MM.1S (cell line): ENCODE data around the gene VEPH1.

ENCODE experiments used
- DNase-seq: peaks from one replicate; pipeline ENCODE4 v3.0.0-alpha.2; 2015
- H2AFZ ChIP-seq: fragments of 300-600 bp; sonication (generic); 2 replicates; pipeline ENCODE4 v1.6.0; 2016; ENCODE audit warnings: antibody characterized with exemption, low read length
- H3F3A ChIP-seq: fragments of 300-600 bp; sonication (generic); 2 replicates; pipeline ENCODE4 v1.6.1; 2016; ENCODE audit warnings: mild to moderate bottlenecking, antibody characterized with exemption, low read length, moderate library complexity, mixed read lengths; ENCODE audit not compliant: insufficient read depth
- H3K27ac ChIP-seq: fragments of 300-600 bp; sonication (generic); 2 replicates; pipeline ENCODE4 v1.5.1; 2016; ENCODE audit warnings: mild to moderate bottlenecking, low read length
- H3K27me3 ChIP-seq: fragments of 300-600 bp; sonication (generic); replicated peaks from 2 replicates; pipeline ENCODE4 v1.6.0; 2016; ENCODE audit warnings: low read length; ENCODE audit not compliant: insufficient read depth
- H3K36me3 ChIP-seq: fragments of 300-600 bp; sonication (generic); replicated peaks from 2 replicates; pipeline ENCODE4 v1.6.1; 2016; ENCODE audit warnings: mild to moderate bottlenecking, low read length, mixed read lengths; ENCODE audit not compliant: insufficient read depth
- H3K4me1 ChIP-seq: fragments of 300-600 bp; sonication (generic); 2 replicates; pipeline ENCODE4 v1.6.1; 2016; ENCODE audit warnings: low read length, mixed read lengths
- H3K4me2 ChIP-seq: fragments of 300-600 bp; sonication (generic); 2 replicates; pipeline ENCODE4 v1.6.0; 2016; ENCODE audit warnings: low read depth, low read length
- H3K4me3 ChIP-seq: fragments of 300-600 bp; sonication (generic); 2 replicates; pipeline ENCODE4 v1.5.1; 2016; ENCODE audit warnings: low read length, mixed read lengths
- H3K79me2 ChIP-seq: fragments of 300-600 bp; sonication (generic); 2 replicates; pipeline ENCODE4 v1.6.1; 2016; ENCODE audit warnings: mixed run types, low read length, mixed read lengths
- H3K9ac ChIP-seq: fragments of 300-600 bp; sonication (generic); 2 replicates; pipeline ENCODE4 v1.6.1; 2016; ENCODE audit warnings: low read length, mixed read lengths
- H3K9me2 ChIP-seq: fragments of 300-600 bp; sonication (generic); replicated peaks from 2 replicates; pipeline ENCODE4 v1.6.1; 2016; ENCODE audit warnings: mild to moderate bottlenecking, low read length, mixed read lengths; ENCODE audit not compliant: insufficient read depth
- H3K9me3 ChIP-seq: fragments of 300-600 bp; sonication (generic); replicated peaks from 2 replicates; pipeline ENCODE4 v1.6.1; 2016; ENCODE audit warnings: mild to moderate bottlenecking, low read length, mixed read lengths; ENCODE audit not compliant: insufficient read depth
- H4K20me1 ChIP-seq: fragments of 300-600 bp; sonication (generic); 2 replicates; pipeline ENCODE4 v1.6.1; 2016; ENCODE audit warnings: mild to moderate bottlenecking, low read length, moderate library complexity, mixed read lengths; ENCODE audit not compliant: insufficient read depth
- EZH2 ChIP-seq: fragments of 300-600 bp; sonication (generic); optimal IDR thresholded peaks from 2 replicates; pipeline ENCODE3; 2017; ENCODE audit warnings: low read depth, mild to moderate bottlenecking, antibody characterized with exemption, low read length, mixed read lengths
- EZH2phosphoT487 ChIP-seq: fragments of 300-600 bp; sonication (generic); IDR thresholded peaks from 2 replicates; pipeline ENCODE4 v1.6.1; 2018; ENCODE audit warnings: antibody characterized with exemption, low read length
- TF ChIP-seq, protein P1 (sequence below): fragments of 300-600 bp; sonication (generic); IDR thresholded peaks from 2 replicates; pipeline ENCODE4 v1.5.1; 2016; ENCODE audit warnings: antibody characterized with exemption, low read length, mixed read lengths

Gene VEPH1

GRCh38 chr3:157313186-157313585, 190.0 kb downstream of the VEPH1 start:
- H3K79me2 ChIP-seq: no peaks in the 10 kb centered on the region
- no peak overlapping the region for H3K27ac ChIP-seq
- no peaks in the 10 kb centered on the region for H3K27me3 ChIP-seq

GRCh38 chr3:157312376-157312745, 190.9 kb downstream of the VEPH1 start:
- Histone ChIP-seq H2AFZ (no peak overlapping the region), H3K27ac (no peak overlapping the region)

More at GRCh38 chr3:157313186-157313585, 190.0 kb downstream of the VEPH1 start:
- H4K20me1 ChIP-seq: no peaks in the 10 kb centered on the region
- peaks cover 10% of the 10 kb centered on the region for H3K4me1 ChIP-seq
- H3K4me3 ChIP-seq: no peak overlapping the region
- no peaks in the 10 kb centered on the region for H3K9me3 ChIP-seq
- no peak overlapping the region for H3K4me2 ChIP-seq
- no peak overlapping the region for H3K9ac ChIP-seq
- H2AFZ ChIP-seq: no peak overlapping the region
- DNase-seq: no peak
- H3K9me2 ChIP-seq: no peaks in the 10 kb centered on the region; the same call in 1 of the 2 replicates
- H3F3A ChIP-seq: 0 out of 2 replicates have a peak, but pooled peaks cover 6% of the 10 kb centered on the region
- no peak for TF ChIP-seq EZH2
- H3K36me3 ChIP-seq: no peaks in the 10 kb centered on the region

DNA sequence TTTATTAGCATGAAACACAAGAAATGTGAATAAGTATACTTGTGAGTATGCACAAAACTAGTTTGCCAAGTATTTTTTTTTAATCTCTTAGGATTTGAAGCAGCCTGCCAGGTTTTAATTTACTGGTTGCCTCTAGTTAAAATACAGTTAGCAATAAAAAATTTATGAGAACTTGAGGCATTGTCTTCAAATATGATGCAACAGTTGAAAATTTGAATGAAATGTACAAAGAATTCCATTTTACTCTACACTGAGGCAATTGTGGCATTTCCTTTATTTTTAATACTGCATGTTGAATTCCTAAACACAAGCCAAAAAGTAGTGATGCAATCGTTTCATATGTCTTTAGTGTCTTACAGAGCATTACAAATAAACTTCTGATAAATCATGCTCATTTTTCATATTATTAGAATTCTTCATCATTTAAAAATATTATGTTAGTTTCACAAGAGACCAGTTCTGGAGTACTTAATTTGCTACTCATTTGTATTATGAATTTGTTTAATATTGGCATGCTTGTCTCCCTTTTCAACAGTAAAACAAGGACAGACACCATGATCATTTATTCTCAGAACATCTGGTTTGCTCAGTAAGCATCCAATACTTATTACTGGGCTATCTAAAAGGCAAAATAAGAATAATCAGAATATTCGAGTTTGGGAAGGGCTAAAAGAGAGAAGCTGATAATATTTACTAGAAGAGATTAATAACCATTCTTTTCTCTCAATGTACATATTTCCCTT, 191.4 kb downstream of the VEPH1 start:
- no peak overlapping the region for H3K9ac ChIP-seq
- no peaks in the 10 kb centered on the region for H3K36me3 ChIP-seq
- no peak for TF ChIP-seq EZH2phosphoT487
- no peak for TF ChIP-seq EZH2
- TF ChIP-seq, protein P1, sequence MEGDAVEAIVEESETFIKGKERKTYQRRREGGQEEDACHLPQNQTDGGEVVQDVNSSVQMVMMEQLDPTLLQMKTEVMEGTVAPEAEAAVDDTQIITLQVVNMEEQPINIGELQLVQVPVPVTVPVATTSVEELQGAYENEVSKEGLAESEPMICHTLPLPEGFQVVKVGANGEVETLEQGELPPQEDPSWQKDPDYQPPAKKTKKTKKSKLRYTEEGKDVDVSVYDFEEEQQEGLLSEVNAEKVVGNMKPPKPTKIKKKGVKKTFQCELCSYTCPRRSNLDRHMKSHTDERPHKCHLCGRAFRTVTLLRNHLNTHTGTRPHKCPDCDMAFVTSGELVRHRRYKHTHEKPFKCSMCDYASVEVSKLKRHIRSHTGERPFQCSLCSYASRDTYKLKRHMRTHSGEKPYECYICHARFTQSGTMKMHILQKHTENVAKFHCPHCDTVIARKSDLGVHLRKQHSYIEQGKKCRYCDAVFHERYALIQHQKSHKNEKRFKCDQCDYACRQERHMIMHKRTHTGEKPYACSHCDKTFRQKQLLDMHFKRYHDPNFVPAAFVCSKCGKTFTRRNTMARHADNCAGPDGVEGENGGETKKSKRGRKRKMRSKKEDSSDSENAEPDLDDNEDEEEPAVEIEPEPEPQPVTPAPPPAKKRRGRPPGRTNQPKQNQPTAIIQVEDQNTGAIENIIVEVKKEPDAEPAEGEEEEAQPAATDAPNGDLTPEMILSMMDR: no peak
- H3K4me1 ChIP-seq: peaks cover 10% of the 10 kb centered on the region
- no peak overlapping the region for H3K27ac ChIP-seq
- no peaks in the 10 kb centered on the region for H3K27me3 ChIP-seq
- H3K9me3 ChIP-seq: no peaks in the 10 kb centered on the region
- DNase-seq: no peak
- H3F3A ChIP-seq: 0 out of 2 replicates have a peak, but pooled peaks cover 6% of the 10 kb centered on the region
- no peaks in the 10 kb centered on the region for H4K20me1 ChIP-seq
- H2AFZ ChIP-seq: no peak overlapping the region
- no peak overlapping the region for H3K4me2 ChIP-seq
- no peaks in the 10 kb centered on the region; the same call in 1 of the 2 replicates for H3K9me2 ChIP-seq
- H3K79me2 ChIP-seq: no peaks in the 10 kb centered on the region
- no peak overlapping the region for H3K4me3 ChIP-seq

More at GRCh38 chr3:157312376-157312745, 190.9 kb downstream of the VEPH1 start:
- Histone ChIP-seq H4K20me1 (no peaks in the 10 kb centered on the region), H3F3A (0 out of 2 replicates have a peak, but pooled peaks cover 6% of the 10 kb centered on the region), H3K36me3 (no peaks in the 10 kb centered on the region), H3K9me3 (no peaks in the 10 kb centered on the region), H3K4me3 (no peak overlapping the region), H3K4me1 (peaks cover 10% of the 10 kb centered on the region), H3K9ac (no peak overlapping the region), H3K79me2 (no peaks in the 10 kb centered on the region), H3K9me2 (no peaks in the 10 kb centered on the region; the same call in 1 of the 2 replicates), H3K4me2 (no peak overlapping the region), H3K27me3 (no peaks in the 10 kb centered on the region)
- no peak for DNase-seq
- TF ChIP-seq EZH2 (no peak), EZH2phosphoT487 (no peak)
- TF ChIP-seq, protein P1: no peak
